ENCODE measurements around the gene ZNF442. TPM values are rescaled to one million over a fixed set of nuclear protein-coding genes. Genes with fewer than 3 reads are reported as not detected.
A peak's percentile ranks its signal among the peaks of the same experiment; 100 is the strongest.

Gene ZNF442
- total and polyA plus RNA-seq, 10 of the 15 experiments (the other 5 are each of a cell fraction or from before 2014, with no cell fraction given), result 0.05 to 0.64 (median 0.23) TPM; not detected in 1

GRCh38 chr19:12331211-12331941 is 34.1 kb downstream of the ZNF442 start (continued):
- TF ChIP-seq TAF1 (IDR thresholded peaks at IDR 0.05; ENCODE audit: borderline replicate concordance, low read depth, low read length), result peak; percentile 41; the same call in 1 of the 2 replicates
- TF ChIP-seq SPI1 (IDR thresholded peaks at IDR 0.05; ENCODE audit: borderline replicate concordance, insufficient read depth, low read depth, low read length), result no peak
- TF ChIP-seq PKNOX1 (IDR thresholded peaks at IDR 0.05), result peak; percentile 66
- no peak for TF ChIP-seq SMAD1 (IDR thresholded peaks at IDR 0.05; ENCODE audit: low read depth, partially characterized antibody)
- peak; percentile 54; the same call in 1 of the 2 replicates for TF ChIP-seq MTA3 (IDR thresholded peaks at IDR 0.05; ENCODE audit: borderline replicate concordance, low read length)
- TF ChIP-seq BCL11A (IDR thresholded peaks at IDR 0.05; ENCODE audit: low read depth, low read length), result peak; percentile 72; the same call in 1 of the 2 replicates
- peak; percentile 88 for TF ChIP-seq PAX5 (IDR thresholded peaks at IDR 0.05; ENCODE audit: borderline replicate concordance, low read depth, low read length)
- no peak for TF ChIP-seq NFXL1 (IDR thresholded peaks at IDR 0.05; ENCODE audit: borderline replicate concordance)
- 0 out of 2 replicates have a peak, but pooled peaks have one; percentile 24 for TF ChIP-seq TCF7 (IDR thresholded peaks at IDR 0.05; ENCODE audit: borderline replicate concordance)
- TF ChIP-seq POLR2AphosphoS2 (IDR thresholded peaks at IDR 0.05; ENCODE audit: low read depth, low read length), result no peak
- no peak for TF ChIP-seq IRF5 (IDR thresholded peaks at IDR 0.05; ENCODE audit: borderline replicate concordance)
- TF ChIP-seq MTA2 (IDR thresholded peaks at IDR 0.05; ENCODE audit: low read depth), result peak; percentile 66; the same call in 1 of the 2 replicates
- no peak for TF ChIP-seq REST (IDR thresholded peaks at IDR 0.05; ENCODE audit: low read depth, low read length)
- TF ChIP-seq ZNF207 (IDR thresholded peaks at IDR 0.05; ENCODE audit: borderline replicate concordance), result 0 out of 2 replicates have a peak, but pooled peaks have one; percentile 25
- TF ChIP-seq BMI1 (IDR thresholded peaks at IDR 0.05; ENCODE audit: borderline replicate concordance), result no peak
- TF ChIP-seq RELA (IDR thresholded peaks at IDR 0.05; ENCODE audit: borderline replicate concordance, partially characterized antibody), result peak; percentile 96
- TF ChIP-seq LARP7 (IDR thresholded peaks at IDR 0.05), result no peak
- TF ChIP-seq SMARCA5 (IDR thresholded peaks at IDR 0.05), result 0 out of 2 replicates have a peak, but pooled peaks have one; percentile 18
- no peak for TF ChIP-seq ELK1 (IDR thresholded peaks at IDR 0.05; ENCODE audit: low read depth, low read length)
- no peak for TF ChIP-seq HDAC2 (IDR thresholded peaks at IDR 0.05)
- TF ChIP-seq TBL1XR1 (IDR thresholded peaks at IDR 0.05; ENCODE audit: low read depth, low read length), result peak; percentile 82
- 0 out of 2 replicates have a peak, but pooled peaks have one; percentile 29 for TF ChIP-seq PML (IDR thresholded peaks at IDR 0.05; ENCODE audit: low read length)

All from GM12878 (cell line).